ENCODE results near the gene TCL1B.

The TCL1B gene

GRCh38 chr14:95681153-95681552 is 5.1 kb upstream of the TCL1B start:
- Histone ChIP-seq H3K4me3 (ENCODE audit: low read depth, low read length) (no peak overlapping the region), H3K36me3 (no peaks in the 10 kb centered on the region), H3K27me3 (peaks cover 4% of the 10 kb centered on the region; the same call in 1 of the 2 replicates), H3K4me1 (no peaks in the 10 kb centered on the region), H3K9me3 (no peaks in the 10 kb centered on the region)
- no peak for DNase-seq
- TF ChIP-seq CTCF (IDR thresholded peaks at IDR 0.05; ENCODE audit: low read depth, low read length), result no peak

GRCh38 chr14:95683793-95684192 is 2.4 kb upstream of the TCL1B start:
- no peak for DNase-seq

GRCh38 chr14:95686935-95687334 is 709 bp downstream of the TCL1B start:
- no peak for TF ChIP-seq CTCF (IDR thresholded peaks at IDR 0.05; ENCODE audit: low read depth, low read length)
- H3K36me3 ChIP-seq, result no peaks in the 10 kb centered on the region
- DNase-seq, result no peak
- H3K27me3 ChIP-seq, result no peaks in the 10 kb centered on the region; the same call in 1 of the 2 replicates
- H3K4me1 ChIP-seq, result no peaks in the 10 kb centered on the region
- H3K4me3 ChIP-seq (ENCODE audit: low read depth, low read length), result no peak overlapping the region
- no peaks in the 10 kb centered on the region for H3K9me3 ChIP-seq

More at GRCh38 chr14:95683793-95684192, 2.4 kb upstream of the TCL1B start:
- no peaks in the 10 kb centered on the region for H3K9me3 ChIP-seq
- H3K36me3 ChIP-seq, result no peaks in the 10 kb centered on the region
- no peaks in the 10 kb centered on the region for H3K27me3 ChIP-seq
- H3K4me3 ChIP-seq (ENCODE audit: low read depth, low read length), result no peak overlapping the region
- peak; percentile 74 for TF ChIP-seq CTCF (IDR thresholded peaks at IDR 0.05; ENCODE audit: low read depth, low read length)
- H3K4me1 ChIP-seq, result no peaks in the 10 kb centered on the region

GRCh38 chr14:95689441-95689840 is 3.2 kb downstream of the TCL1B start:
- no peak for DNase-seq
- H3K36me3 ChIP-seq, result no peaks in the 10 kb centered on the region
- no peaks in the 10 kb centered on the region for H3K4me1 ChIP-seq
- TF ChIP-seq CTCF (IDR thresholded peaks at IDR 0.05; ENCODE audit: low read depth, low read length), result no peak
- no peak overlapping the region for H3K4me3 ChIP-seq (ENCODE audit: low read depth, low read length)
- H3K9me3 ChIP-seq, result no peaks in the 10 kb centered on the region
- peaks cover 4% of the 10 kb centered on the region; the same call in 1 of the 2 replicates for H3K27me3 ChIP-seq

- H3K27me3 ChIP-seq, result peaks cover 4% of the 10 kb centered on the region; the same call in 1 of the 2 replicates
- no peak for DNase-seq
- TF ChIP-seq CTCF (IDR thresholded peaks at IDR 0.05; ENCODE audit: low read depth, low read length), result no peak
- no peaks in the 10 kb centered on the region for H3K36me3 ChIP-seq
- H3K4me3 ChIP-seq (ENCODE audit: low read depth, low read length), result no peak overlapping the region
- H3K9me3 ChIP-seq, result no peaks in the 10 kb centered on the region
- no peaks in the 10 kb centered on the region for H3K4me1 ChIP-seq
Measured at GRCh38 chr14:95690815-95691214, 4.6 kb downstream of the TCL1B start.

- no peak for TF ChIP-seq CTCF (IDR thresholded peaks at IDR 0.05; ENCODE audit: low read depth, low read length)
- DNase-seq, result no peak
- H3K27me3 ChIP-seq, result peaks cover 4% of the 10 kb centered on the region; the same call in 1 of the 2 replicates
- H3K4me3 ChIP-seq (ENCODE audit: low read depth, low read length), result no peak overlapping the region
- no peaks in the 10 kb centered on the region for H3K9me3 ChIP-seq
- no peaks in the 10 kb centered on the region for H3K4me1 ChIP-seq
- H3K36me3 ChIP-seq, result no peaks in the 10 kb centered on the region
Measured at GRCh38 chr14:95691591-95691990, 5.4 kb downstream of the TCL1B start.
